A673 (cell line): Measurements from ENCODE around the gene PRRC2B. TPM values are rescaled to one million over a fixed set of nuclear protein-coding genes. Genes with fewer than 3 reads are reported as not detected.

ENCODE experiments used
- BruUV-seq: library from RNA; stranded (reverse); fragments of 400-500 nt; replicated peaks from 2 replicates; lab custom pipeline; 2021; lab: Mats Ljungman, UMichigan
- CTCF ChIA-PET: fragments of 300-600 bp; sonication (Branson Sonifier 250); formaldehyde crosslinking; loops from one replicate; lab custom pipeline; 2022; ENCODE audit warnings: antibody characterized with exemption; lab: Charles Lee
- POLR2A ChIA-PET: fragments of 300-600 bp; sonication (Branson Sonifier 250); formaldehyde crosslinking; loops from one replicate; lab custom pipeline; 2022; ENCODE audit warnings: antibody characterized with exemption; ENCODE audit not compliant: low non-redundant PET; lab: Charles Lee
- DNase-seq: peaks from one replicate; pipeline ENCODE4 v3.0.0-alpha.2; 2015; ENCODE audit warnings: low spot score
- H3K27ac ChIP-seq: fragments of 200-600 bp; sonication (generic); 2 replicates; pipeline ENCODE4 v1.5.1; 2016; ENCODE audit warnings: mixed run types, low read depth, mild to moderate bottlenecking, mixed read lengths, antibody characterized with exemption, low read length; ENCODE audit not compliant: poor library complexity, severe bottlenecking
- H3K27me3 ChIP-seq: fragments of 200-600 bp; sonication (generic); replicated peaks from 2 replicates; pipeline ENCODE4 v1.6.1; 2017; ENCODE audit warnings: mixed run types, low read depth, mild to moderate bottlenecking, mixed read lengths, antibody characterized with exemption, low read length; ENCODE audit not compliant: insufficient read depth, poor library complexity
- H3K36me3 ChIP-seq: fragments of 200-600 bp; sonication (generic); 2 replicates; pipeline ENCODE4 v1.6.1; 2016; ENCODE audit warnings: mixed run types, mild to moderate bottlenecking, mixed read lengths, antibody characterized with exemption, low read length; ENCODE audit not compliant: insufficient read depth, poor library complexity, severe bottlenecking
- H3K4me1 ChIP-seq: fragments of 200-600 bp; sonication (generic); 2 replicates; pipeline ENCODE4 v1.6.1; 2017; ENCODE audit warnings: mixed run types, mild to moderate bottlenecking, mixed read lengths, antibody characterized with exemption, low read length; ENCODE audit not compliant: insufficient read depth, poor library complexity, severe bottlenecking
- H3K4me3 ChIP-seq: fragments of 200-600 bp; sonication (generic); 2 replicates; pipeline ENCODE4 v1.5.1; 2016; ENCODE audit warnings: low read depth, mixed run types, mild to moderate bottlenecking, mixed read lengths, low read length; ENCODE audit not compliant: poor library complexity, severe bottlenecking
- H3K9me3 ChIP-seq: fragments of 200-600 bp; sonication (generic); 2 replicates; pipeline ENCODE4 v1.6.1; 2016; ENCODE audit warnings: mixed run types, low read depth, mild to moderate bottlenecking, mixed read lengths, antibody characterized with exemption, low read length; ENCODE audit not compliant: poor library complexity, severe bottlenecking
- CTCF ChIP-seq: fragments of 300-800, 200-600 bp; sonication (generic); conservative IDR thresholded peaks from 2 replicates; pipeline ENCODE4 v1.5.1; 2017; ENCODE audit warnings: low read depth, mild to moderate bottlenecking, antibody characterized with exemption, low read length, moderate library complexity, mixed read lengths
- EZH2 ChIP-seq: fragments of 200-600 bp; sonication (generic); IDR thresholded peaks from 2 replicates; pipeline ENCODE4 v1.6.1; 2017; ENCODE audit warnings: borderline replicate concordance, low read depth, mild to moderate bottlenecking, mixed read lengths, antibody characterized with exemption, low read length; ENCODE audit not compliant: poor library complexity, severe bottlenecking
- intact Hi-C: fragments of 100-400 bp; cut with micrococcal nuclease; formaldehyde crosslinking; loops from one replicate; pipeline ENCODE4 v1.10.0; 2022; ENCODE audit not compliant: unreplicated experiment
- total RNA-seq: library from RNA; stranded (reverse); gene quantifications from 2 replicates; pipeline ENCODE4 v1.2.3, GENCODE V29; 2021

Gene PRRC2B
- total RNA-seq, 1 experiment from 2014 or later = 317 TPM

GRCh38 chr9:131417264-131418142 lies 23.6 kb downstream of the PRRC2B start:
- intact Hi-C loops = no loop called here
- H3K27ac ChIP-seq = peak overlapping the region; percentile 56
- H3K4me3 ChIP-seq = no peak overlapping the region
- no peaks in the 10 kb centered on the region for H3K27me3 ChIP-seq
- peaks cover 32% of the 10 kb centered on the region for H3K4me1 ChIP-seq
- ChIA-PET CTCF (no interaction called here), POLR2A (no interaction called here)
- no TSS peak for BruUV-seq
- H3K36me3 ChIP-seq = peaks cover 3% of the 10 kb centered on the region
- DNase-seq = no peak
- H3K9me3 ChIP-seq = no peaks in the 10 kb centered on the region
- TF ChIP-seq CTCF (no peak), EZH2 (no peak)

- ChIA-PET POLR2A (no interaction called here), CTCF (no interaction called here)
- peaks cover 33% of the 10 kb centered on the region for H3K4me1 ChIP-seq
- peak; percentile 35 for DNase-seq
- H3K27me3 ChIP-seq = no peaks in the 10 kb centered on the region
- no TSS peak for BruUV-seq
- H3K27ac ChIP-seq = peak overlapping the region; percentile 56
- intact Hi-C loops = no loop called here
- no peak for TF ChIP-seq EZH2
- TF ChIP-seq CTCF = no peak
- H3K36me3 ChIP-seq = peaks cover 3% of the 10 kb centered on the region
- H3K9me3 ChIP-seq = no peaks in the 10 kb centered on the region
- H3K4me3 ChIP-seq = no peak overlapping the region
Observed at GRCh38 chr9:131418143-131419025, 24.5 kb downstream of the PRRC2B start.

GRCh38 chr9:131419026-131419614 lies 25.2 kb downstream of the PRRC2B start:
- no peak for DNase-seq
- CTCF ChIA-PET = no interaction called here
- Histone ChIP-seq H3K27ac (peak overlapping the region; percentile 56), H3K36me3 (peaks cover 3% of the 10 kb centered on the region), H3K4me1 (peaks cover 33% of the 10 kb centered on the region), H3K27me3 (no peaks in the 10 kb centered on the region), H3K4me3 (no peak overlapping the region), H3K9me3 (no peaks in the 10 kb centered on the region)
- no peak for TF ChIP-seq EZH2
- no peak for TF ChIP-seq CTCF
- no TSS peak for BruUV-seq
- POLR2A ChIA-PET = no interaction called here
- intact Hi-C loops = no loop called here
